GM12878 (cell line): ENCODE results near the gene LCP1. TPM values are rescaled to one million over a fixed set of nuclear protein-coding genes. Genes with fewer than 3 reads are reported as not detected.

Experiments
- BHLHE40 ChIP-seq, 2 experiments: fragments of 450-650 bp in 1 of 2; IDR thresholded peaks; 2 replicates each; pipeline ENCODE4 v1.6.1; 2011 to 2017; ENCODE audit warnings: low read depth in 2 of 2, borderline replicate concordance in 1 of 2, improper control_type of control experiment in 1 of 2, low read length in 1 of 2, mild to moderate bottlenecking in 1 of 2
- IKZF2 ChIP-seq, 2 experiments: fragments of 450-650 bp; IDR thresholded peaks; 2 replicates each; pipeline ENCODE4 v1.6.1; 2017; ENCODE audit warnings: mild to moderate bottlenecking in 2 of 2, moderate library complexity in 2 of 2
- MAX ChIP-seq: IDR thresholded peaks from 2 replicates; pipeline ENCODE4 v1.6.1; 2012; ENCODE audit warnings: low read depth, low read length, improper control_type of control experiment
- PBX3 ChIP-seq: IDR thresholded peaks from 2 replicates; pipeline ENCODE4 v1.6.1; 2011; ENCODE audit warnings: mild to moderate bottlenecking, low read depth, low read length, moderate library complexity; ENCODE audit not compliant: insufficient replicate concordance
- TCF12 ChIP-seq: IDR thresholded peaks from 2 replicates; pipeline ENCODE4 v1.6.1; 2011; ENCODE audit warnings: low read depth, mild to moderate bottlenecking, low read length
- TCF7 ChIP-seq: IDR thresholded peaks from 2 replicates; pipeline ENCODE4 v1.6.1; 2014; ENCODE audit warnings: antibody characterized with exemption, borderline replicate concordance
- ZBTB11 ChIP-seq: fragments of 450-650 bp; formaldehyde crosslinking; IDR thresholded peaks from 2 replicates; pipeline ENCODE4 v1.5.0; 2022; ENCODE audit warnings: mild to moderate bottlenecking, missing genetic modification characterization
- ZBTB33 ChIP-seq: fragments of 450-650 bp; IDR thresholded peaks from 2 replicates; pipeline ENCODE4 v1.6.1; 2017; ENCODE audit warnings: mild to moderate bottlenecking
- ZNF24 ChIP-seq: fragments of 450-650 bp; IDR thresholded peaks from 2 replicates; pipeline ENCODE4 v1.6.1; 2017; ENCODE audit warnings: antibody characterized with exemption, mild to moderate bottlenecking
- ZNF592 ChIP-seq: fragments of 450-650 bp; IDR thresholded peaks from 2 replicates; pipeline ENCODE4 v1.6.1; 2017; ENCODE audit warnings: mild to moderate bottlenecking, moderate library complexity
- ZNF687 ChIP-seq: fragments of 450-650 bp; IDR thresholded peaks from 2 replicates; pipeline ENCODE4 v1.6.1; 2017; ENCODE audit warnings: mild to moderate bottlenecking, moderate library complexity
- ZSCAN29 ChIP-seq: fragments of 450-650 bp; IDR thresholded peaks from 2 replicates; pipeline ENCODE4 v1.6.1; 2017; ENCODE audit warnings: mild to moderate bottlenecking, moderate library complexity
- polyA plus RNA-seq, 11 experiments: library from polyadenylated mRNA; depleted of rRNA in 4 of 11; unstranded in 6 of 11; stranded (reverse) in 5 of 11; fragments of >200 nt; fragmentation: Nextera tagmentation in 4 of 11; fragmentation: Illumina TruSeq in 1 of 11; extraction: Ambion mirVana in 4 of 11; extraction: Trizol in 1 of 11; gene quantifications; 1 replicate in 1 of 11; 2 replicates in 10 of 11; pipeline versions ENCODE4 v1.2.1 to v1.2.3, GENCODE V29; 2011 to 2016; ENCODE audit warnings: inconsistent platforms in 2 of 11, missing spikeins in 2 of 11, low read depth in 1 of 11
- total RNA-seq, 4 experiments: library from RNA; depleted of rRNA in 3 of 4; stranded (reverse); fragments of >200 nt in 3 of 4; fragmentation: Illumina TruSeq in 1 of 4; extraction: Trizol in 1 of 4; gene quantifications; 2 replicates each; pipeline versions ENCODE4 v1.2.1 to v1.2.3, GENCODE V29; 2013 to 2021

LCP1 gene
- total and polyA plus RNA-seq, 10 of the 15 experiments (the other 5 are each of a cell fraction or from before 2014, with no cell fraction given), result 775 to 2,201 (median 1,556) TPM

- TF ChIP-seq ZBTB33 (no peak), MAX (peak; percentile 36; the same call in 1 of the 2 replicates), TCF7 (no peak), ZSCAN29 (0 out of 2 replicates have a peak, but pooled peaks have one; percentile 37), PBX3 (peak; percentile 32), ZNF592 (no peak), ZBTB11 (CRISPR knock-in tag) (no peak), ZNF687 (peak; percentile 90), ZNF24 (no peak), TCF12 (no peak), BHLHE40 (IDR thresholded peaks at IDR 0.05; ENCODE audit: borderline replicate concordance in 1 of 2, low read depth in 2 of 2, low read length in 1 of 2) (peak in 1 of 2 experiments; percentile 47; a peak in 3 of 4 replicates), IKZF2 (IDR thresholded peaks at IDR 0.05) (peak; percentile 50 to 71; a peak in 3 of 4 replicates)
Observed at GRCh38 chr13:46181840-46182490, at the start of gene LCP1 (continued).
